ENCODE results near the gene ADGRB3. TPM values are rescaled to one million over a fixed set of nuclear protein-coding genes. Genes with fewer than 3 reads are reported as not detected.

The ADGRB3 gene
- total RNA-seq = 183 TPM

DNA sequence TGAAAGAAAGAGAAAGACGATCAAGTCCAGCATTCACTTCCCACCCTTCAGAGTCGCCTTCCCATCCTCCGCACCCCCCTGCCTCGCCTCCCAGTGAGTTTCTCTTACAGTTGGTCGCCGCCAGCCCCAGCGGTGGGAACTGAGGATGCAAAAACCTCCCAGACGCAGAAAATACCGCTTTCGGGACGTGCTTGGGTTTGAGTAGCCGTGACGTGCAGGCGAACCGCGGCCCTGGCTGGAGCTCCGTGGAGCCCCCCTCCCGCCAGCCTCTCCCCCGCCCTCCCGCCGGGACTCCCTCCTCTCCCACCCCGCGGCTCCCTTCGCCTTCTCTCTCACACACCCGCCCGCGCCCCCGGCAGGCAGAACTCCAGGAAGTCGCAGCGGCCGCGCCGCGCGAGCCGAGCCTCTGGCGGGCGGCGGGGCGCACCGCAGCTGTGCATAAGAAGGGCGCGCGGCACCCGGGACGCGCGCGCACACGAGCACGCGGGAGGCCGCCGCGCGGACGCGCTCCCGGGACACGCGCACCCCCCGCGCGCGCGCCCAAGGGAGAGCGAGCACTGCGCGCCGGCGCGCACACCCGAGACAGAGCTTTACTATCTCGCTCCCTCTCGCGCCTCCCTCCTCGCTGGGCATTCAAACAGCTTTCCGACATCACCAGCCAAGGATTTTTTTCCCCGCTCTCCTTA is at the start of gene ADGRB3:
ADGRB3 (plus strand) TSS at position 557 of the 686 bp plus-strand sequence. CDS start 3,394 bp downstream, outside the sequence.

Small RNA genes within 50 kb of the gene (small RNA-seq; reads per million reads assigned to genes)
- gene AL606923.1 = not detected
